A673 (cell line): Measurements from ENCODE around the gene TIMM17B.

Experiments
- CTCF ChIP-seq: fragments of 300-800, 200-600 bp; sonication (generic); conservative IDR thresholded peaks from 2 replicates; pipeline ENCODE4 v1.5.1; 2017; ENCODE audit warnings: low read depth, mild to moderate bottlenecking, antibody characterized with exemption, low read length, moderate library complexity, mixed read lengths
- EZH2 ChIP-seq: fragments of 200-600 bp; sonication (generic); IDR thresholded peaks from 2 replicates; pipeline ENCODE4 v1.6.1; 2017; ENCODE audit warnings: borderline replicate concordance, low read depth, mild to moderate bottlenecking, mixed read lengths, antibody characterized with exemption, low read length; ENCODE audit not compliant: poor library complexity, severe bottlenecking

- TF ChIP-seq EZH2 (no peak), CTCF (no peak)
Observed at GRCh38 chrX:48934581-48935300, 37.2 kb upstream of the TIMM17B start.
